Osteoblast (primary cell): ENCODE data around the gene BPIFB3. TPM values are rescaled to one million over a fixed set of nuclear protein-coding genes. Genes with fewer than 3 reads are reported as not detected.
"Not testable (repeated sequence)": the region's sequence is repeated elsewhere in the genome, so short reads cannot be mapped to it uniquely, and the experiment has no call there.

Source experiments
- DNase-seq: peaks from one replicate; pipeline ENCODE4 v3.0.0; 2011; ENCODE audit warnings: low spot score, mixed read lengths; ENCODE audit not compliant: insufficient read length; ENCODE audit errors: missing footprints
- H2AFZ ChIP-seq: 2 replicates; pipeline ENCODE4 v1.6.0; 2011; ENCODE audit warnings: mild to moderate bottlenecking, low read length
- H3K27ac ChIP-seq: 2 replicates; pipeline ENCODE4 v1.5.1; 2011; ENCODE audit warnings: mild to moderate bottlenecking, low read depth, low read length, moderate library complexity
- H3K27me3 ChIP-seq: 2 replicates; pipeline ENCODE4 v1.6.0; 2012; ENCODE audit warnings: mild to moderate bottlenecking, control low read depth, inconsistent platforms, low read length, moderate library complexity; ENCODE audit not compliant: insufficient read depth
- H3K36me3 ChIP-seq: 2 replicates; pipeline ENCODE4 v1.5.1; 2011; ENCODE audit warnings: mild to moderate bottlenecking, low read length, control low read depth, moderate library complexity; ENCODE audit not compliant: insufficient read depth
- H3K4me1 ChIP-seq: 2 replicates; pipeline ENCODE4 v1.5.1; 2011; ENCODE audit warnings: mild to moderate bottlenecking, low read length, control low read depth, moderate library complexity; ENCODE audit not compliant: insufficient read depth
- H3K4me2 ChIP-seq: 2 replicates; pipeline ENCODE4 v1.6.0; 2011; ENCODE audit warnings: mild to moderate bottlenecking, low read length; ENCODE audit not compliant: insufficient read depth
- H3K4me3 ChIP-seq: fragments of 200-600 bp; sonication (generic); 3 replicates; pipeline ENCODE4 v1.5.1; 2012; ENCODE audit warnings: mild to moderate bottlenecking, low read length, inconsistent platforms; ENCODE audit not compliant: insufficient read depth
- H3K79me2 ChIP-seq: 2 replicates; pipeline ENCODE4 v1.6.0; 2012; ENCODE audit warnings: mild to moderate bottlenecking, low read length, control low read depth, inconsistent platforms; ENCODE audit not compliant: insufficient read depth
- H3K9me3 ChIP-seq: 2 replicates; pipeline ENCODE4 v1.5.1; 2011; ENCODE audit warnings: low read depth, low read length, control low read depth
- H4K20me1 ChIP-seq: 2 replicates; pipeline ENCODE4 v1.6.0; 2012; ENCODE audit warnings: mild to moderate bottlenecking, low read length, control low read depth; ENCODE audit not compliant: insufficient read depth
- CTCF ChIP-seq: IDR thresholded peaks from 2 replicates; pipeline ENCODE4 v1.5.1; 2011; ENCODE audit warnings: mild to moderate bottlenecking, low read depth, low read length, moderate library complexity; ENCODE audit errors: extremely low read depth
- total RNA-seq: library from RNA; depleted of rRNA; stranded (reverse); fragments of >200 nt; gene quantifications from 2 replicates; pipeline ENCODE4 v1.2.3, GENCODE V29; 2012

The BPIFB3 gene
- total RNA-seq, 1 donor = not detected

DNA sequence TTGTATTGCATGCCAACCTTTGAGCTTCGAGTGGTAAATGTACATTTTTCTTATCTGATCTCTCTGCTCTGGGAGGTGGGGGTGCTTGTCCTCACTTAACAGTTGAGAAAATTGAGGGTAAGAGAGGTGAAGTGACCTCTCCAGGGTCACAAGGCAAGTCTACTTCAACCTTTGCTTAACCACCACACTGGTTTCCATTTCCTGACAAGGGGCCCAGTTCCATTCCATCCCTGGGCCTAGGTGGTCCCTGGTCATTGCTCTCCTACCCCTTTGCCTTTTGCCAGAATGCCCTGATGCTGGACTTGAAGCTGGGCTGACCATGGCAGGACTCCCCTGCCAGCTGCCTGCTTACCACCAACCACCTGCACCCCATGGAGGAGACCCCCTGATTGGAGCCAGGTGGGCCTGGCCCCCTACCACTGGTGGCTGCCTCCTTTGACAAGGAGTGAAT, 9.9 kb upstream of the BPIFB3 start:
- DNase-seq = peak; percentile 8
- H3K4me3 ChIP-seq = no peak overlapping the region
- no peak overlapping the region for H3K27ac ChIP-seq
- no peaks in the 10 kb centered on the region for H3K9me3 ChIP-seq
- H3K79me2 ChIP-seq = no peaks in the 10 kb centered on the region
- H3K4me2 ChIP-seq = no peak overlapping the region
- H3K27me3 ChIP-seq = no peaks in the 10 kb centered on the region
- no peaks in the 10 kb centered on the region for H4K20me1 ChIP-seq
- no peaks in the 10 kb centered on the region for H3K36me3 ChIP-seq
- no peaks in the 10 kb centered on the region for H3K4me1 ChIP-seq
- TF ChIP-seq CTCF = no peak
- no peak overlapping the region for H2AFZ ChIP-seq

DNA sequence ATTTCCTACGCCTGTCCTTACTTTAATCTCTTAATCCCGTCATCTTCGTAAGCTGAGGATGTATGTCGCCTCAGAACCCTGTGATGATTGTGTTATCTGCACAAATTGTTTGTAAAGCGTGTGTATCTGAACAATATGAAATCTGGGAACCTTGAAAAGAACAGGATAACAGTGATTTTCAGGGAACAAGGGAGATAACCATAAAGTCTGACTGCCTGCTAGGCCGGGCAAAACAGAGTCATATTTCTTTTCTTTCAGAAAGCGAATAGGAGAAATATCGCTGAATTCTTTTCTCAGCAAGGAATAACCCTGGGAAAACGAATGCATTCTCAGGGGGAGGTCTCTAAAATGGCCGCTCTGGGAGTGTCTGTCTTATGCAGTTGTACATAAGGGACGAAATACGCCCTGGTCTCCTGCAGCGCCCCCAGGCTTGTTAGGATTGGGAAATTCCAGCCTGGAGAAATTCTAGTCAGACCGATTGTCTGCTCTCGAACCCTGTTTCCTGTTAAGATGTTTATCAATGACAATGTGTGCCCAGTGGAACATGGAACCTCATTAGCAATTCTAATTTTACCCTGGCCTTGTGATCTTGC, 8.5 kb upstream of the BPIFB3 start:
- not testable (repeated sequence) for DNase-seq, H3K4me1 ChIP-seq, H3K79me2 ChIP-seq, H3K4me2 ChIP-seq, H3K27ac ChIP-seq, H4K20me1 ChIP-seq, H3K36me3 ChIP-seq, H2AFZ ChIP-seq, H3K27me3 ChIP-seq, H3K9me3 ChIP-seq, H3K4me3 ChIP-seq

DNA sequence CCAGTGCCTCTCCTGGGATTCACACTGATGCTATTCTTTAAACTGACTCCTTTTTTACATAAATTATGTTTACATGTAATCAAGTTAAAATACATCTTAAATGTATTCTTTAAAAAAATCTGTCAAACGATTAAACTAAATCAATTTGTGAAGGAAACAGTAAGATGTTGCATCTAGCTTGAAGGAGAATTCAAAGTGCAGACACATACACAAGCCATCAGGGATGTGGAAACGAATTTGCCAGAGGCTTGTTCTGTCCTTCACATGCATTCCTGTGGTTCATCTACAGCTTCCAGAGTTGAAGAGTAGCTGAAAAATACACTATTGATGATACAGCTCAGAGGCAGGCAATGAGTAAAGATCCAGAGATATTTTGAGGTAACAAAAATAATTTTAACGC, 7.3 kb upstream of the BPIFB3 start:
- H3K4me1 ChIP-seq = no peaks in the 10 kb centered on the region
- H4K20me1 ChIP-seq = no peaks in the 10 kb centered on the region
- no peaks in the 10 kb centered on the region for H3K9me3 ChIP-seq
- H3K27ac ChIP-seq = no peak overlapping the region
- TF ChIP-seq CTCF = no peak
- H3K36me3 ChIP-seq = no peaks in the 10 kb centered on the region
- H3K27me3 ChIP-seq = no peaks in the 10 kb centered on the region
- peak; percentile 41 for DNase-seq
- H2AFZ ChIP-seq = no peak overlapping the region
- H3K4me2 ChIP-seq = no peak overlapping the region
- H3K79me2 ChIP-seq = no peaks in the 10 kb centered on the region
- no peak overlapping the region for H3K4me3 ChIP-seq

DNA sequence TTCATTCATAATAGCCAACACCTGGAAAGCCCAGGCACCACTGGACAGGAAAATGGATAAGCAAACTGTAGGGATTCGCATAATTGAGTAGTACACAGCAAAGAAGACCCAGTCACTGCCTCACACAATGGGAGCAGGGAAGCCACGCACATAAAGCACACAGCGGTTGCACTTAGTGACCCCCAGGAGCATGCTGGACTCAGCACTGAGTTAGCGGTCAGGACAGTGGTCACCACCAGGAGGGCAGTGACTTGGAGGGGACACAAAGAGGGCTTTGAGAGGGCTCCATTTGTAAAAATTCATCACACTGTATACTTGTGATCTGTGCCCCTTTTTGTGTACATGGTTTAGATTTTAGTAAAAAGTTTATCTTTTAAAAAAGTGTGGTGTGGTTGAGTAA, 2.4 kb upstream of the BPIFB3 start:
- H3K4me1 ChIP-seq = no peaks in the 10 kb centered on the region
- no peaks in the 10 kb centered on the region for H3K9me3 ChIP-seq
- H4K20me1 ChIP-seq = no peaks in the 10 kb centered on the region
- no peak for DNase-seq
- H3K36me3 ChIP-seq = no peaks in the 10 kb centered on the region
- no peak overlapping the region for H3K27ac ChIP-seq
- H3K4me3 ChIP-seq = no peak overlapping the region
- no peak overlapping the region for H3K4me2 ChIP-seq
- no peaks in the 10 kb centered on the region for H3K27me3 ChIP-seq
- TF ChIP-seq CTCF = no peak
- no peaks in the 10 kb centered on the region for H3K79me2 ChIP-seq
- H2AFZ ChIP-seq = no peak overlapping the region
